K562 (cell line): ENCODE results near the gene ADRA2B. TPM values are rescaled to one million over a fixed set of nuclear protein-coding genes. Genes with fewer than 3 reads are reported as not detected.

Source experiments
- ATAC-seq: fragments of 200-7000 bp; cut with Tn5 transposase; 3 replicates; pipeline ENCODE4 v1.9.1; 2020; ENCODE audit warnings: moderate library complexity
- BruUV-seq: library from RNA; stranded (reverse); fragments of 400-500 nt; replicated peaks from 2 replicates; lab custom pipeline; 2021; lab: Mats Ljungman, UMichigan
- CTCF ChIA-PET: fragments of 300-600 bp; formaldehyde crosslinking; extraction: SDS; loops from one replicate; lab custom pipeline; 2021; ENCODE audit warnings: low intra/inter-chr PET ratio; lab: Yijun Ruan, JAX
- POLR2A ChIA-PET: fragments of 300-600, 350-650 bp; sonication (Branson Sonifier 250); formaldehyde crosslinking; extraction: SDS; loops from one replicate; lab custom pipeline; 2021; ENCODE audit warnings: antibody characterized with exemption, inconsistent platforms; lab: Yijun Ruan, JAX
- DNase-seq, 4 experiments: peaks; one replicate each; pipeline versions ENCODE4 v3.0.0 to v3.0.0-alpha.2; 2011 to 2018; ENCODE audit warnings: low spot score in 3 of 4, mixed read lengths in 3 of 4; ENCODE audit errors: extremely low read depth in 1 of 4
- FAIRE-seq: peaks from 2 replicates; lab custom pipeline; 2011; peaks lifted over from hg19 to GRCh38; lab: Jason Lieb, UNC
- H2AFZ ChIP-seq: 2 replicates; pipeline ENCODE4 v1.6.0; 2011; ENCODE audit warnings: low read depth, low read length, control low read depth, inconsistent platforms
- H3K27ac ChIP-seq: fragments of 200-600 bp; 3 replicates; pipeline ENCODE4 v1.8.0; 2011; ENCODE audit warnings: low read depth, mild to moderate bottlenecking, control low read depth, inconsistent platforms, low read length, moderate library complexity, mixed read lengths; ENCODE audit errors: extremely low read depth
- H3K27me3 ChIP-seq, 2 experiments: fragments of 300-600 bp in 1 of 2; 2 replicates in 1 of 2; 3 replicates in 1 of 2; pipeline versions ENCODE4 v1.6.0 to v1.8.0; 2011; ENCODE audit warnings: inconsistent platforms in 2 of 2, low read length in 2 of 2, mild to moderate bottlenecking in 1 of 2, mixed read lengths in 1 of 2, moderate library complexity in 1 of 2; ENCODE audit not compliant: control insufficient read depth in 2 of 2, insufficient read depth in 2 of 2
- H3K36me3 ChIP-seq: fragments of 300-600 bp; 3 replicates; pipeline ENCODE4 v1.8.0; 2011; ENCODE audit warnings: mild to moderate bottlenecking, low read length, inconsistent platforms; ENCODE audit not compliant: control insufficient read depth, insufficient read depth
- H3K4me1 ChIP-seq, 2 experiments: fragments of 200-600 bp in 1 of 2; replicated peaks in 1 of 2; 2 replicates in 1 of 2; 3 replicates in 1 of 2; pipeline versions ENCODE4 v1.5.1 to v1.8.0; 2011; ENCODE audit warnings: inconsistent platforms in 2 of 2, low read length in 2 of 2, mild to moderate bottlenecking in 1 of 2, mixed read lengths in 1 of 2, moderate library complexity in 1 of 2; ENCODE audit not compliant: control insufficient read depth in 2 of 2, insufficient read depth in 2 of 2
- H3K4me2 ChIP-seq: 2 replicates; pipeline ENCODE4 v1.6.1; 2011; ENCODE audit warnings: low read length, control low read depth, inconsistent platforms, mixed read lengths; ENCODE audit not compliant: insufficient read depth
- H3K4me3 ChIP-seq: fragments of 200-600 bp; sonication (generic), shearing (Covaris generic); 2 replicates; pipeline ENCODE4 v1.5.1; 2016; ENCODE audit warnings: control low read depth, inconsistent platforms
- H3K79me2 ChIP-seq: fragments of 200-600 bp; 3 replicates; pipeline ENCODE4 v1.8.0; 2011; ENCODE audit warnings: low read length, inconsistent platforms; ENCODE audit not compliant: control insufficient read depth, insufficient read depth
- H3K9ac ChIP-seq, 2 experiments: 2 replicates each; pipeline versions ENCODE4 v1.6.0 to v1.6.1; 2011; ENCODE audit warnings: low read depth in 2 of 2, low read length in 2 of 2, control low read depth in 1 of 2, inconsistent platforms in 1 of 2, mild to moderate bottlenecking in 1 of 2, mixed read lengths in 1 of 2; ENCODE audit not compliant: insufficient read depth in 1 of 2
- H3K9me1 ChIP-seq: one replicate; pipeline ENCODE4 v1.6.0; 2011; ENCODE audit warnings: inconsistent platforms, mild to moderate bottlenecking, low read length, moderate library complexity; ENCODE audit not compliant: control insufficient read depth, insufficient read depth
- H3K9me3 ChIP-seq: replicated peaks from 2 replicates; pipeline ENCODE4 v1.5.1; 2011; ENCODE audit warnings: low read depth, low read length, inconsistent platforms; ENCODE audit not compliant: control insufficient read depth, insufficient read depth
- H4K20me1 ChIP-seq: replicated peaks from 2 replicates; pipeline ENCODE4 v1.6.1; 2011; ENCODE audit warnings: low read length, inconsistent platforms, mixed read lengths; ENCODE audit not compliant: control insufficient read depth, insufficient read depth
- FOXP1 ChIP-seq: sonication (generic); formaldehyde crosslinking; IDR thresholded peaks from 2 replicates; pipeline ENCODE4 v1.8.0; 2022; ENCODE audit warnings: mild to moderate bottlenecking, missing genetic modification reagents
- GATA2 ChIP-seq: sonication (generic); formaldehyde crosslinking; IDR thresholded peaks from 2 replicates; pipeline ENCODE4 v1.4.0; 2020; ENCODE audit warnings: mild to moderate bottlenecking, missing genetic modification reagents
- ZC3H8 ChIP-seq: fragments of 450-650 bp; IDR thresholded peaks from 2 replicates; pipeline ENCODE4 v1.6.1; 2017
- ZNF707 ChIP-seq: fragments of 250-450 bp; sonication (Bioruptor Pico); conservative IDR thresholded peaks from 2 replicates; pipeline ENCODE4 v1.8.0; 2022; ENCODE audit warnings: inconsistent platforms, mild to moderate bottlenecking, moderate library complexity
- WGBS: fragments of 100-300 bp; shearing (Covaris generic); methylation state at CpG from one replicate; pipeline ENCODE4 v1.1.6; 2016; ENCODE audit warnings: low coverage, mixed read lengths; ENCODE audit not compliant: insufficient coverage; ENCODE audit errors: missing lambda C conversion rate; 5-methylcytosine and 5-hydroxymethylcytosine counted together
- in situ Hi-C: fragments of 300-500 bp; cut with MboI; formaldehyde crosslinking; loops from 4 replicates; pipeline ENCODE4 v1.15.0; 2018; ENCODE audit warnings: inconsistent platforms, mixed read lengths
- intact Hi-C: fragments of 100-400 bp; cut with micrococcal nuclease; formaldehyde crosslinking; loops from 2 replicates; pipeline ENCODE4 v1.14.2; 2022
- polyA plus RNA-seq, 8 experiments: library from polyadenylated mRNA; depleted of rRNA in 4 of 8; stranded (reverse) in 5 of 8; unstranded in 3 of 8; fragments of >200 nt; fragmentation: Nextera tagmentation in 2 of 8; fragmentation: Illumina TruSeq in 1 of 8; extraction: Ambion mirVana in 2 of 8; extraction: Trizol in 1 of 8; gene quantifications; 2 replicates each; pipeline versions ENCODE4 v1.2.1 to v1.2.3, GENCODE V29; 2011 to 2014; ENCODE audit warnings: inconsistent platforms in 1 of 8, missing spikeins in 1 of 8
- total RNA-seq, 7 experiments: library from RNA; depleted of rRNA in 6 of 7; stranded (reverse); fragments of >200 nt in 6 of 7; fragmentation: Illumina TruSeq in 2 of 7; extraction: Trizol in 2 of 7; gene quantifications; 2 replicates each; pipeline versions ENCODE4 v1.2.1 to v1.2.3, GENCODE V29; 2011 to 2021; ENCODE audit warnings: low replicate concordance in 1 of 7

ADRA2B gene
- total and polyA plus RNA-seq, 9 of the 15 experiments (the other 6 are each of a cell fraction or from before 2014, with no cell fraction given) = not detected

- Histone ChIP-seq H2AFZ (peak overlapping the region; percentile 73), H3K27ac (no peak overlapping the region)
- intact Hi-C loops = no loop called here
Observed at GRCh38 chr2:96146881-96147592, 30.7 kb upstream of the ADRA2B start.

More at GRCh38 chr2:96146881-96147592, 30.7 kb upstream of the ADRA2B start:
- peak; percentile 34 for ATAC-seq
- no peaks in the 10 kb centered on the region for H3K36me3 ChIP-seq
- 0 out of 5 replicates have a peak, but pooled peaks cover 0 to 4% of the 10 kb centered on the region in 2 experiments for H3K27me3 ChIP-seq
- H3K9me1 ChIP-seq = no peaks in the 10 kb centered on the region
- TF ChIP-seq FOXP1 (CRISPR knock-in tag) (0 out of 2 replicates have a peak, but pooled peaks have one; percentile 0), ZNF707 (CRISPR knock-in tag) (no peak), ZC3H8 (no peak), GATA2 (peak; percentile 44; the same call in 1 of the 2 replicates)
- H3K4me1 ChIP-seq = peaks cover 22 to 42% of the 10 kb centered on the region in 2 experiments
- H3K79me2 ChIP-seq = no peaks in the 10 kb centered on the region
- no TSS peak for BruUV-seq
- ChIA-PET POLR2A (interaction anchor here (0.8 kb wide), 1 partner anchor 126 kb away, joined by 3 read pairs; no protein-coding TSS in a partner anchor), CTCF (interaction anchor here (0.9 kb wide), 1 partner anchor 154 kb away, joined by 4 read pairs; no protein-coding TSS in a partner anchor)
- no peaks in the 10 kb centered on the region for H4K20me1 ChIP-seq
- 0 out of 2 replicates have a peak overlapping the region, but pooled peaks have one; percentile 6 for H3K4me2 ChIP-seq
- H3K9me3 ChIP-seq = no peaks in the 10 kb centered on the region
- FAIRE-seq = no peak
- peak overlapping the region in 1 of 2 experiments; percentile 88; a peak in 2 of 4 replicates for H3K9ac ChIP-seq
- WGBS = 31% methylated on average over 9 of the region's 9 CpGs
- H3K4me3 ChIP-seq = no peak overlapping the region
- DNase-seq = no peak
- in situ Hi-C loops = no loop called here
